Stimulated activated CD8-positive, alpha-beta memory T cell treated with anti-CD3 and anti-CD28 coated beads, Interleukin-7, amount 100 ng/mL, for 4 hours (primary cell): ENCODE results near the gene KCNH2.

ENCODE experiments used
- DNase-seq, 2 donors: peaks; one replicate each; pipeline ENCODE4 v3.0.0-alpha.2; 2020; ENCODE audit warnings: low read depth in 2 of 2

KCNH2 gene

DNA sequence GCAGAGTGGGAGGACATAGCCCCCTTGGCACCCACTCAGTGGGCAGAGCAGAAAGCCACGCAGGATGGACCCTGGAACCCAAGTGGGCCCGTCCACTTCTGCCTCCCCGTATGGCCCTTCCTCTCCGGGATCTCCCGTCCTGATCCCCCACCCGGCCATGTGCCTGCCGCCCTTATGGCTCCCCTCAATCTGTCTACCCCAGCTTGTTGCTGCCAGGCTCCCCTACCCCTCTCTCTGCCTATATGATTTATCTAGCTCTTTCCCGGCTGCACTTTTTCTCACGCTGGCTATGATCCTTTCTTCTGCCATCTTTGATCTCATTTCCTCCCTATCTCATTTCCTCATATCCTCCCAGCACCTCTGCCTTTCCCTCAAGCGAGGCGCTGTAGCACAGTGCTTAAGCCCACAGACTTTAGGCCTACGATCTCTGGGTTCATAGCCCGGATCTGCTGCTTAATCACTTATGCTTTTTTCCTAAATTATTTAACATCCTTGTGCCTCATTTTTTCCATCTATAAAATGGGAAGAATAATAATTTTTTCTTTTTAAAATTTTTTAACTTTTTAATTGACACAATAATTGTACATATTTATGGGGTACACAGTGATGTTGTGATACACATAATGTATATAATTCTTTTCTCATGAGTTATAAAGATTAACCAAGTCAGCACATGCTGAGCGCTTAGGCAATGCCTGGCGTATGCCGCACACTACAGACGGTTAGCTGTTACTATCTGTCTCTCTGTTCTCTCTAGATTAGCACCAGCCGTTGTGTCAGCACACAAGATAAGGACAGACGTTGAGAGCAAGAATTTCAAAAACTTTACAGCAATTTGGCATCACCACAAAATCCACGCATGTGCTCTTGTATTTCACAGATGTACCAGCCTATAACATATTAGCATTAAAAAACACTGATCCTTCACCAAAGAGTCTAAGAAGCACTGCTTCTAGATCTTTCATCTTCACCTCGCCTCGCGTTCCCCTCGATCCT lies 18.1 kb downstream of the KCNH2 start:
- no peak for DNase-seq

- DNase-seq = no peak
These were observed 19.0 kb downstream of the KCNH2 start for GRCh38 chr7:150959081-150959480.

GRCh38 chr7:150958597-150958996 lies 19.5 kb downstream of the KCNH2 start:
- no peak for DNase-seq

DNA sequence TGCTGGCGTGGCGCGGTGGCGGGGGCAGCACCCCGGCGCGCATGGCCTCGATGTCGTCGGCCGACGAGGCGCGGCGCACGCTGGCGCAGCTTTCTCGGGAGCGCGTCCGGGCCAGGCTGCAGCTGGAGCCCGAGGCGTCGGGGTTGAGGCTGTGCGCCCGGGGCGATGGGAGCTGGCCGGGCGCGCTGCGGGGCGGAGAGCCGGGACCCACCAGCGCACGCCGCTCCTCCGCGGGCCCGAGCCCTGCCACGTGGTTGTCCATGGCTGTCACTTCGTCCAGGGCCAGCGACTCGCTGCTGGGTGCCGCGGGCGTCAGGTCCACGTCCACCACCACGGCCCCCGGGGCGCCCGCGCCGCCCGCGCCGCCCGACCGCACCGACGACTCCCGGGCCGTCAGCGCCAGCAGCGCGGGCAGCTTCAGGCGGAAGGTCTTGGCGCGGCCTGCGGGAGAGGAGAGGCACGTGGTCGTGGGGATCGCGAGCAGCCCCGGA lies 20.0 kb downstream of the KCNH2 start:
- no peak for DNase-seq

DNA sequence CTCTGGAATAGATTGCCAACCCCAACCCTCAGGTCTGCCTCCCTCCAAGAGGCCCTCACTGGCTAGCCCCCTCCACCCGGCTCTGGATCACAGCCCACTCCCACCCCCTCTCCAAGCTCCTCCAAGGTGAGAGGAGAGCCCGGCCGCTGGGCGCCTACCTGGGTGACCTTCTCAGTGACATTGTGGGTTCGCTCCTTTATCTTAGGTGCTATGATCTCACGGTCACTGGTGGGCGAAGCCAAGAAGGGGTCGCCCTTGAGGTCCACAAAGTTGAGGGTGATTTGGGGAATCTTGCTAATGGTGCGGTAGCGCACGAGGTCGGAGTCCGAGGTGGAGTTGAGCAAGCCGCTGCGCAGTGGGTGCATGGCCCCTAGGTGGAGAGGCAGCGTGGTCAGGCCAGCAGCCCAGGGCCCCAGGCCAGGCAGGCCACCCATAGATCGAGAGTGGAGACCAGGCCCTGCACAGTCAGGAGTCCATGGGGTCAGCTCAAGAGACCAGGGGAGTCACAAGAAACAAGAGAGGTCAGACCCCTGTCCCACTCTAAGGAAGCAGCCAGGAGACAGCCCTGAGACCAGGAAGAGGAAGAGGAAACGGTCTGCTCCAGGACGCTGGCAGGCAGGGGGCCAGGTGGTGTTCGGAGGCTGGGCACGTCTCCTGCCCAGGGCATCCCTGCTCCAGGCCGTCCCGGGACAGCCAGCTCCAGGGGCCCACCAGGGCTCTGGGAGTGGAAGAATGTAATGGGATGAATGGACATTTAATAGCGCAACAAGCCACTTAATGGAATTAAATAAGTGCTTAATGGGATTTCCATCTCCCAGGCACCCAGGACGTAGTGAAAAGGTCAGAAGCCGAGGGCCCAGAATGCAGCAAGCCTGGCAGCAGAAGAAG lies 20.7 kb downstream of the KCNH2 start:
- DNase-seq = no peak

DNA sequence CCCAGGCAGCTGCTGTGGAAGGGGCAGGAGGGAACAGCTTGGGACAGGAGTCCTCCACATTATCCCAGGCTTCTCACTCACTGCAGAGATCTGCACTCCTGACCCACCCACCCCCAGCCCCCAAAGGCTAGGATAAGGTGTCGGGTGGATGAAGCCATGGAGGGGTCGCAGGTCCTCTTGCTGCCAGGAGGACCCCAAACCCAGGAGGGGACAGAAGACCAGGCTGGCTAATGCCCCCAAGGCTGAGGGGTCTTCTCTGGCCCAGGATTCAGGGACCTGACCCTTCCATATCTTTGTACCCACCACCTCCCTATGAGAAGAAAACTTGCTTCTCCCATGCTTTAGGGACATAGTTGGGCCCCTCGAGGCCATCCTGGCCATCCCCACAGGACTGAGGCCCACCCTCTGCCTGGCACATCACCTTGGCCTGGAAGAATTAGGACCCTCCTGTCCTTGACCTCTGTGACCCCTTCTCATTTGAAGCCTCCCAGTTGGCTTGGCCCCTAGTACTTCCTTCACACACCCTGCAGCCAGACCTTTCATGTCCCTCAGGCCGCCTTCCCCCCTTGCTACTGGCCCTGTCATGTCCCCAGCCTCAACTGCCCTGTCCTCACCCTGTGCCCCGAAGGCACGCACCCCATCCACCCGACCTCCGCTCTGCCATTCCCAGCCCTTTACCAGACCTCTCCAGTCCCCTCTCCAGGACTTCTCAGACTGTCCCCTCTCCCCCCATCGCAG lies 21.6 kb downstream of the KCNH2 start:
- DNase-seq = no peak

DNA sequence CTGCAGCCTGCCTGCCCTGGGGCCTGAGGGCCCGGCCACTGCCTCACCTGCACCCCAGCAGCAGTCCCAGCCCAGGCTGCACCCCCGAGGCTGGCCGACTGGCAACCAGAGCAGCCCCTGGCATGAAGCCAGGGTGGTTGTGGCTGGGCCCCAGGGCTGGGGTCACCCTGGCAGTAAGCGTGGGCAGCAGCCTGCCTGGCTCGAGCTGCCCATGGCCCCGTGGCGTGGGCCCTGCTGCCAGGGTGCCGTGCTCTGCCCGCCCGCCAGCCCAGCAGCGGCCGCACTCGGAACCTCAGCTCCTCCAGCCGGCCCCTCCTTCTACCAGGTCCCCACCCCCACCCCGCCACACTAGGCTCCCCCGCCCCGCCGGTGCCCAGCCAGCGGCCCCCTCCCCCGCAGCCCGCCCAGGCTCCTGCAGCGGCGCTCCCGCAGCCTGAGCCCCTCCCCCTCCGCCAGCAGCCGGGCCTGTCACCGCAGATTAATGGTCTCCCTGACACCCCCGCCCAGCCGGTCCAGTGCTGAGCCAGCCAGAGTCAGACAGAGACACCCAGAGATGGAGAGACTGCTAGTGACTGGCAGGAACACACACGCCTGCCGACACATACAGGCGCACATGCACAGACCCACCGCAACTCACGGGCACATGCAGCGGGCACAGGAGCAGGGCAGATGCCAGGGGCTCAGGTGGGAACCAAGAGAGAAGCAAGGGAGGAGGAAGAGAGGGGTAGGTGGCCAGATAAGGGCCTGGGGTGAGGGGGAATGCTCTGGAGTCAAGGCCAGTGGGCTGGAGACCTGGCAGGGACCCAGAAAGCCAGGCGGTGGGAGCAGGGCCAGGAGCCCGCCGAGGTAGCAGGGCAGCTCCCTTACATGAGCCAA lies 22.4 kb downstream of the KCNH2 start:
- no peak for DNase-seq

GRCh38 chr7:150954986-150955518 lies 23.1 kb downstream of the KCNH2 start:
- no peak for DNase-seq

DNA sequence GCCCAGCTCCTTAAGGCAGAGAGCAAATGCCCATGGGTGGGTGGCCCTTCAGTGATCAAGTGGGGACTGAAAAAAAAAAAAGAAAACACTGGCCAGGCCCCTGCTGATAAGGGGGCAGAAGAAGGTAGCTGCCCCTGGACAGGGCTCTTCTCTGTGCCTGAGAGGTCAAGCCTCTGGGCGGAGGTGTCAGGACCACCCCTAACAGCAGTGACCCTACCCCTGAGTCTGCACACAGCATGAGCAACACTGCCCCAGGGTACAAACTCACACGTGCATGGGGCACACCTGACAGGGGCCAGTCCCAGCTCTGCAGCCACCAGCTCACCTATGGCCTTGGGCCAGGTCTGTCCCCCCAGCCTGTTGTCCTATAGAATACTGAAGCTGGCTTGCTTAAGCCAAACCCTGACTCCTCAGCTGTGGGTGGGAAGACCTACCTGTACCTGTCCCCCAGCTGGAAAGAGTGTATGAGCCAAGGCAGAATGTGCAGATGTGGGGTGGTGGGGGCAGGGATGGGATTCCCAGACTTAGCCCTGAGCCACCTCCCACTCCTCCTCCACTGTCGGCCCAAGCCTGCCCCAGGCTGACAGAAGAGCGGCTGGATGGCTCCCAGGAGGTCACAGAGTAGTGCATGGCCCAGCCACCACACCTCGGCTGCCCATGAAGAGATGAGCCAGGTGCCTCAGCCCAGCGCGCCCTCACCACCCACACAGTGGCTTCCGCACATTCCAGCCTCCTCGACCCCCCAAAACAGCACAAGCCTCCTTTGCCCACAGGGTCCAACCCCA lies 23.7 kb downstream of the KCNH2 start:
- DNase-seq = no peak

- DNase-seq = no peak
These were observed 24.8 kb downstream of the KCNH2 start for GRCh38 chr7:150953061-150953997.

DNA sequence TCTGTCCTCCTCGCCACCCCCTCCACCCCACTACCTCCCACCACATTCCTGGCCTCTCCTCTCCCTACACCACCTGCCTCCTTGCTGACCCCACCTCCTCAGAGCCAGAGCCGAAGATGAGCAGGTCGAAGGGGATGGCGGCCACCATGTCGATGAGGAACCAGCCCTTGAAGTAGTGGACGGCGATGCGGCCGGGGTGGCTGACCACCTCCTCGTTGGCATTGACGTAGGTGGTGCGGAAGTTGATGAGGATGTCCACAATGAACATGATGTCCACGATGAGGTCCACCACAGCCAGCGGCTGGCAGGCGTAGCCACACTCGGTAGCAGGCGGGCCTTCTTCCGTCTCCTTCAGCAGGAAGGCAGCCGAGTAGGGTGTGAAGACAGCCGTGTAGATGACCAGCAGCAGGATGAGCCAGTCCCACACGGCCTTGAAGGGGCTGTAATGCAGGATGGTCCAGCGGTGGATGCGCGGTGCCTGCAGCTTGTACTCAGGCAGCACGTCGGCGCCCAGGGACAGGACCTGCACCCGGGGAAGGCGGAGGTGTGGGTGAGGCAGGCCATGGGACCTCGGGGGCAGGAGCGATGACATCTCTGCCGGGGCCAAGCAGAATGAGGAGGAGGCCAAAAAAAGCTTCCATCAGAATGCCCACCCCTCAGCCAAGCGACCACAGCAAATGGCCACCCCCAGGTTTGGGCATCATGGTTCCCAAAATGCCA lies 25.6 kb downstream of the KCNH2 start:
- DNase-seq = no peak

DNA sequence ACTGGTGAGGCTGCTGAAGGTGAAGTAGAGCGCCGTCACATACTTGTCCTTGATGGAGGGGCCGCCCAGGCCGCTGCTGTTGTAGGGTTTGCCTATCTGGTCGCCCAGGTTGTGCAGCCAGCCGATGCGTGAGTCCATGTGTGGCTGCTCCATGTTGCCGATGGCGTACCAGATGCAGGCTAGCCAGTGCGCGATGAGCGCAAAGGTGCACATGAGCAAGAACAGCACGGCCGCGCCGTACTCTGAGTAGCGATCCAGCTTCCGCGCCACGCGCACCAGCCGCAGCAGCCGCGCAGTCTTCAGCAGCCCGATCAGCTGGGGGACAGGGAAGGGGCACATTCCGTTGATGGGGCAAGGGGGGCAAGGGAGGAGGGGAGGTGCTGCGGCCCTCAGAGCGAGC lies 26.6 kb downstream of the KCNH2 start:
- no peak for DNase-seq

DNA sequence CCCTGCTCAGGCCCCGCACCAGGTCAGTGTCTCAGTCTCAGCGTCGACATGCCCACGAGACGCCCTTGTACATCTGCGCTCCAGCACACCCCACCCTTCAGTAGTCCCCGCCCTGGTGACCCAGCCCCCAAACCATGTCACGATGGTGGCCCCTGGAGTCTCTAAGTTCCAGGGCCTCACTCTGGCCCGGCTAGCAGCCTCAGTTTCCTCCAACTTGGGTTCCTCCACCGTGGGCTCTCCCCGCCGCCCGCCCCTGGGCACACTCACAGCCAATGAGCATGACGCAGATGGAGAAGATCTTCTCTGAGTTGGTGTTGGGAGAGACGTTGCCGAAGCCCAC lies 27.0 kb downstream of the KCNH2 start:
- DNase-seq = no peak

GRCh38 chr7:150950496-150951180 lies 27.5 kb downstream of the KCNH2 start:
- DNase-seq = no peak

- DNase-seq = no peak
These were observed 28.1 kb downstream of the KCNH2 start for GRCh38 chr7:150949971-150950491.

DNA sequence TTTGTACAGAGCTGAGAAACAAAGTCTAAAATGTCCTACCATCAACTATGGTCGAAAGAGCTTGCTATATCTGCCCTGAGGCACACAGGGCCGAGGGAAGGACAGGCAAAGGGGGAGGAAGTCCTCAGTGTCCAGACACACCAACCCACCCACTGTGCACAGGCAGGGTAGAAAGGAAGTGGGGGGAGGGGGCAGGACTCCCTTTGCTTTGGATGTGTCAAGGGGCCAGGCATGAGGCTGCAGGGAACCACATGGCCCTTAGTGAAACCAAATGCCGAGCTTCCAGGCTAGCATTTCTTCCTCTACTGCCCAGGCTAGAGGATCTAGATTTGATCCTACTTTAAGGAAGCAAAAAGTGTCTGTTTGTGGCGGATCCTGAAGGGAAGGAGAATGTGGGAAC lies 28.6 kb downstream of the KCNH2 start:
- no peak for DNase-seq

DNA sequence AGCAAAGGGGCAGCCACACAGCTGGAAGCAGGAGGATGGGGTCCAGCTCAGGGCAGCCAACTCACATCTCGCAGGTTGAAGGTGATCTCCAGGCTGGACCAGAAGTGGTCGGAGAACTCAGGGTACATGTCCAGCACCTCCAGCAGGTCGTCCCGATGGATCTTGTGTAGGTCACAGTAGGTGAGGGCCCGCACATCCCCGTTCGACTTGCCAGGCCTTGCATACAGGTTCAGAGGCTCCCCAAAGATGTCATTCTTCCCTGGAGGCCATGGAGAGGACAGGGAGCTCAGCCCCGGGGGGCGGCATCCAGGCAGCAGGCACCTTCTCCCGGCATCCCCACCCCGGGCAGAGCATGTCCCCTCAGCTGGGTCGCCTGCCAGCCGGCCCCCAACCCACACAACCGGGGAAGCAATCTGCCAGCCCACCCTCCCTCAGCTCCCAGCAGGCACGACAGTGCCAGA lies 29.3 kb downstream of the KCNH2 start:
- no peak for DNase-seq
